ENCODE measurements around the gene PCED1A. TPM values are rescaled to one million over a fixed set of nuclear protein-coding genes. Genes with fewer than 3 reads are reported as not detected.

The PCED1A gene
- total and polyA plus RNA-seq, 2 donors (not counting 3 experiments of a cell fraction or from before 2014, with no cell fraction given), result 20.1 to 32.0 TPM

- Histone ChIP-seq H3K9ac (replicated peaks; ENCODE audit: extremely low read depth, insufficient read depth, low read length) (no peak overlapping the region), H3K9me1 (replicated peaks; ENCODE audit: control insufficient read depth, extremely low read depth, insufficient read depth, low read length) (no peaks in the 10 kb centered on the region), H3K4me3 (replicated peaks in 1 of 3; ENCODE audit: insufficient read depth in 1 of 3, low read depth in 1 of 3, low read length in 3 of 3) (no peak overlapping the region), H4K20me1 (replicated peaks; ENCODE audit: control insufficient read depth, extremely low read depth, insufficient read depth, low read length) (no peaks in the 10 kb centered on the region), H3K27ac (ENCODE audit: insufficient read depth, low read depth, low read length) (no peak overlapping the region), H2AFZ (ENCODE audit: low read depth, low read length) (no peak overlapping the region), H3K27me3 (ENCODE audit: control insufficient read depth in 2 of 2, insufficient read depth in 2 of 2, low read length in 2 of 2) (peaks cover 53 to 65% of the 10 kb centered on the region in 2 experiments), H3K4me2 (ENCODE audit: insufficient read depth, low read length) (peak overlapping the region; percentile 33), H3K36me3 (ENCODE audit: control insufficient read depth in 2 of 2, extremely low read depth in 1 of 2, insufficient read depth in 2 of 2, low read length in 2 of 2) (no peaks in the 10 kb centered on the region), H3K4me1 (ENCODE audit: control insufficient read depth, extremely low read depth, insufficient read depth, low read length) (peaks cover 6% of the 10 kb centered on the region), H3K9me3 (replicated peaks; ENCODE audit: control insufficient read depth, insufficient read depth, low read length) (no peaks in the 10 kb centered on the region), H3K79me2 (ENCODE audit: control insufficient read depth, insufficient read depth, low read length) (no peaks in the 10 kb centered on the region)
- BruUV-seq (replicated peaks), result TSS peak; percentile 63
- TF ChIP-seq GATA2 (IDR thresholded peaks at IDR 0.05; ENCODE audit: insufficient read depth, insufficient read length, low read depth, low read length), result no peak
- no peak for TF ChIP-seq CTCF (IDR thresholded peaks at IDR 0.05; ENCODE audit: extremely low read depth in 1 of 2, insufficient read depth in 1 of 2, low read depth in 1 of 2, low read length in 2 of 2)
- no peak for TF ChIP-seq POLR2AphosphoS5 (IDR thresholded peaks at IDR 0.05; ENCODE audit: insufficient read depth, low read depth, low read length)
- no peak for TF ChIP-seq EZH2 (IDR thresholded peaks at IDR 0.05; ENCODE audit: borderline replicate concordance, low read depth, low read length, severe bottlenecking)
- TF ChIP-seq MAX (IDR thresholded peaks at IDR 0.05; ENCODE audit: insufficient read depth, insufficient read length), result no peak
- no peak for TF ChIP-seq FOS (IDR thresholded peaks at IDR 0.05; ENCODE audit: borderline replicate concordance, insufficient read depth, low read length)
- ChIA-PET POLR2A (no interaction called here), CTCF (interaction anchor here (0.7 to 2.6 kb wide), 3 partner anchors 11 to 51 kb away, joined by 3 to 6 read pairs (median 5); no protein-coding TSS in a partner anchor)
- dilution Hi-C loops (cut with MboI; ENCODE audit: extremely low pct_ligation_motif_present, low sequenced_read_pairs) (no loop called here), intact Hi-C loops (cut with micrococcal nuclease) (no loop called here)
- DNase-seq (ENCODE audit: low read depth, low spot score) (no peak), FAIRE-seq (peak; percentile 12)
Measured at GRCh38 chr20:2801286-2801728, 39.1 kb downstream of the PCED1A start.

All from endothelial cell of umbilical vein (primary cell).